Osteoblast (primary cell): Measurements from ENCODE around the gene TARS2. TPM values are rescaled to one million over a fixed set of nuclear protein-coding genes. Genes with fewer than 3 reads are reported as not detected.

Source experiments
- DNase-seq: peaks from one replicate; pipeline ENCODE4 v3.0.0; 2011; ENCODE audit warnings: low spot score, mixed read lengths; ENCODE audit not compliant: insufficient read length; ENCODE audit errors: missing footprints
- H2AFZ ChIP-seq: 2 replicates; pipeline ENCODE4 v1.6.0; 2011; ENCODE audit warnings: mild to moderate bottlenecking, low read length
- H3K27ac ChIP-seq: 2 replicates; pipeline ENCODE4 v1.5.1; 2011; ENCODE audit warnings: mild to moderate bottlenecking, low read depth, low read length, moderate library complexity
- H3K27me3 ChIP-seq: 2 replicates; pipeline ENCODE4 v1.6.0; 2012; ENCODE audit warnings: mild to moderate bottlenecking, control low read depth, inconsistent platforms, low read length, moderate library complexity; ENCODE audit not compliant: insufficient read depth
- H3K36me3 ChIP-seq: 2 replicates; pipeline ENCODE4 v1.5.1; 2011; ENCODE audit warnings: mild to moderate bottlenecking, low read length, control low read depth, moderate library complexity; ENCODE audit not compliant: insufficient read depth
- H3K4me1 ChIP-seq: 2 replicates; pipeline ENCODE4 v1.5.1; 2011; ENCODE audit warnings: mild to moderate bottlenecking, low read length, control low read depth, moderate library complexity; ENCODE audit not compliant: insufficient read depth
- H3K4me2 ChIP-seq: 2 replicates; pipeline ENCODE4 v1.6.0; 2011; ENCODE audit warnings: mild to moderate bottlenecking, low read length; ENCODE audit not compliant: insufficient read depth
- H3K4me3 ChIP-seq: fragments of 200-600 bp; sonication (generic); 3 replicates; pipeline ENCODE4 v1.5.1; 2012; ENCODE audit warnings: mild to moderate bottlenecking, low read length, inconsistent platforms; ENCODE audit not compliant: insufficient read depth
- H3K79me2 ChIP-seq: 2 replicates; pipeline ENCODE4 v1.6.0; 2012; ENCODE audit warnings: mild to moderate bottlenecking, low read length, control low read depth, inconsistent platforms; ENCODE audit not compliant: insufficient read depth
- H3K9me3 ChIP-seq: 2 replicates; pipeline ENCODE4 v1.5.1; 2011; ENCODE audit warnings: low read depth, low read length, control low read depth
- H4K20me1 ChIP-seq: 2 replicates; pipeline ENCODE4 v1.6.0; 2012; ENCODE audit warnings: mild to moderate bottlenecking, low read length, control low read depth; ENCODE audit not compliant: insufficient read depth
- total RNA-seq: library from RNA; depleted of rRNA; stranded (reverse); fragments of >200 nt; gene quantifications from 2 replicates; pipeline ENCODE4 v1.2.3, GENCODE V29; 2012
- TF ChIP-seq, protein P1 (sequence below): IDR thresholded peaks from 2 replicates; pipeline ENCODE4 v1.5.1; 2011; ENCODE audit warnings: mild to moderate bottlenecking, low read depth, low read length, moderate library complexity; ENCODE audit errors: extremely low read depth

TARS2 gene
- 10.1 and 14.7 TPM in 2 replicates for total RNA-seq

DNA sequence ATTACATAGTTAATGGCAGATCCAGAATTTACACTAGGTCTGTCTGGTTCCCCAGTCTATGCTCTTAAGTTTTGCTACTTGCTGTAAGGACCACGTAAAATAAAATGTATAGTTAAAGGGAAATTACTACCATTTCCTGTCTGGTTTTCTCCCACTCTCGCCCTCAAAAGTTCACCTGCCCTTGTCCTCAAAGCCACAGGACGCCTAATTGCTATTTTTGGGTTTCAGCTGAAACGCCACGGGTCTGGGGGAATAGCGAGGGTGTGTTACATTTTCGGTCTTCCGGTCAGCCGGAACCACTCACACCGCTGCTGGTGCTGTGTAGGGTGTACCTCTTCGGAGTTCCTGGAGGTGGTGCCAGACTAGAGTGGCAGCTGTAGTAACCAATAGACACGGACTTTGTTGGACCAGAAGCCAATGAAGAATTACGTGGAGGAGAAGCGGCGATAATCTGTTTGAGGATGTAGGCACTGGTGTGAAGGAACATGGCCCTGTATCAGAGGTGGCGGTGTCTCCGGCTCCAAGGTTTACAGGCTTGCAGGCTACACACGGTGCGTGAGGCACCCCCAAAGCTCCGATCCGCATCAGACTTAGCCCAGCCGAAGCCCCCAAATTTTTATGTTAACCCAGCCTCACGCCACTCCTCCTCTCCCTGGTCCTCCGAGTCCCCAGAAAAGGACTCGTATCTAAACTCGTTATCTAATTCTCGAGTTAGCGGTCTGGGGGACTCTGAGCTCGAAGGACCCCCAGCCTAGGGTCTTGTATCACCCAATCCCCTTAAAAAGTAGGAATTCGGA, at the start of gene TARS2:
Gene TARS2, plus strand, starts transcription at position 454 of the 797 bp plus-strand sequence. Its CDS starts 32 bp downstream, at position 486.
- H3K4me2 ChIP-seq: peak within 1 kb of the TSS; percentile 99
- peak within 1 kb of the TSS; percentile 70 for H3K27ac ChIP-seq
- H3K4me3 ChIP-seq: peak within 1 kb of the TSS; percentile 83
- TF ChIP-seq, protein P1, sequence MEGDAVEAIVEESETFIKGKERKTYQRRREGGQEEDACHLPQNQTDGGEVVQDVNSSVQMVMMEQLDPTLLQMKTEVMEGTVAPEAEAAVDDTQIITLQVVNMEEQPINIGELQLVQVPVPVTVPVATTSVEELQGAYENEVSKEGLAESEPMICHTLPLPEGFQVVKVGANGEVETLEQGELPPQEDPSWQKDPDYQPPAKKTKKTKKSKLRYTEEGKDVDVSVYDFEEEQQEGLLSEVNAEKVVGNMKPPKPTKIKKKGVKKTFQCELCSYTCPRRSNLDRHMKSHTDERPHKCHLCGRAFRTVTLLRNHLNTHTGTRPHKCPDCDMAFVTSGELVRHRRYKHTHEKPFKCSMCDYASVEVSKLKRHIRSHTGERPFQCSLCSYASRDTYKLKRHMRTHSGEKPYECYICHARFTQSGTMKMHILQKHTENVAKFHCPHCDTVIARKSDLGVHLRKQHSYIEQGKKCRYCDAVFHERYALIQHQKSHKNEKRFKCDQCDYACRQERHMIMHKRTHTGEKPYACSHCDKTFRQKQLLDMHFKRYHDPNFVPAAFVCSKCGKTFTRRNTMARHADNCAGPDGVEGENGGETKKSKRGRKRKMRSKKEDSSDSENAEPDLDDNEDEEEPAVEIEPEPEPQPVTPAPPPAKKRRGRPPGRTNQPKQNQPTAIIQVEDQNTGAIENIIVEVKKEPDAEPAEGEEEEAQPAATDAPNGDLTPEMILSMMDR: no peak
- DNase-seq: peak; percentile 94
- peak within 1 kb of the TSS; percentile 88 for H2AFZ ChIP-seq
- peaks cover 27% of the 10 kb centered on the region for H3K36me3 ChIP-seq
- no peaks in the 10 kb centered on the region for H3K9me3 ChIP-seq
- H3K4me1 ChIP-seq: peaks cover 17% of the 10 kb centered on the region
- H3K79me2 ChIP-seq: peaks cover 10% of the 10 kb centered on the region
- no peaks in the 10 kb centered on the region for H4K20me1 ChIP-seq
- H3K27me3 ChIP-seq: no peaks in the 10 kb centered on the region

GRCh38 chr1:150441121-150441520, 46.1 kb upstream of the TARS2 start:
- no peak for DNase-seq
- H3K27ac ChIP-seq: no peak overlapping the region
- no peaks in the 10 kb centered on the region for H4K20me1 ChIP-seq
- H3K4me3 ChIP-seq: no peak overlapping the region
- H3K79me2 ChIP-seq: no peaks in the 10 kb centered on the region
- TF ChIP-seq, protein P1: no peak
- H3K9me3 ChIP-seq: no peaks in the 10 kb centered on the region
- no peaks in the 10 kb centered on the region for H3K27me3 ChIP-seq
- no peaks in the 10 kb centered on the region for H3K4me1 ChIP-seq
- H3K36me3 ChIP-seq: peaks cover 30% of the 10 kb centered on the region
- no peak overlapping the region for H2AFZ ChIP-seq
- H3K4me2 ChIP-seq: no peak overlapping the region

DNA sequence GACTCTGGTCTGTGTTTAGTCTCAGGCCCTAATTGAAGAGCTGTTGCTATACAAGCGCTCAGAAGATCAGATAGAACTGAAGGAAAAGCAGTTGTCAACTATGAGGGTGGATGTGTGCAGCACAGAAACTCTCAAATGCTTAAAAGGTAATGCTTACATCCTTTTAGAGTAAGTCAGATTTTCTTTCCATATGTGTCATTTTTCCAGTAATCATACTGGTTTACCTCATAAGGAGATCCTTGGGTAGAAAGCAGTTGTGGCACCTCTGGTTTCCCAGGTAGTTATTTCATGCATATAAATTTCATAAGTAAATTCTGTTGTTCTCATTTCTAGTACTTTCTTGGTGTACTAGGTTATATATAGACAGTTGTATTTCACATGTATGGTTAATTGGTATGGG, 43.0 kb upstream of the TARS2 start:
- Histone ChIP-seq H3K4me2 (no peak overlapping the region), H3K79me2 (no peaks in the 10 kb centered on the region), H3K27ac (no peak overlapping the region), H3K4me3 (no peak overlapping the region), H3K9me3 (no peaks in the 10 kb centered on the region), H4K20me1 (no peaks in the 10 kb centered on the region), H2AFZ (no peak overlapping the region), H3K4me1 (no peaks in the 10 kb centered on the region), H3K27me3 (no peaks in the 10 kb centered on the region), H3K36me3 (peaks cover 34% of the 10 kb centered on the region)
- DNase-seq: peak; percentile 22
- TF ChIP-seq, protein P1: no peak

- no peaks in the 10 kb centered on the region for H3K9me3 ChIP-seq
- peaks cover 21% of the 10 kb centered on the region for H3K36me3 ChIP-seq
- no peaks in the 10 kb centered on the region for H3K27me3 ChIP-seq
- H2AFZ ChIP-seq: no peak overlapping the region
- DNase-seq: no peak
- H3K4me2 ChIP-seq: no peak overlapping the region
- TF ChIP-seq, protein P1: no peak
- no peak overlapping the region for H3K27ac ChIP-seq
- no peaks in the 10 kb centered on the region for H3K4me1 ChIP-seq
- H4K20me1 ChIP-seq: no peaks in the 10 kb centered on the region
- H3K4me3 ChIP-seq: no peak overlapping the region
- no peaks in the 10 kb centered on the region for H3K79me2 ChIP-seq
Observed at GRCh38 chr1:150456146-150456647, 31.0 kb upstream of the TARS2 start.
